Psoas muscle (tissue), 8 donors: ENCODE results near the gene SLC2A13. TPM values are rescaled to one million over a fixed set of nuclear protein-coding genes. Genes with fewer than 3 reads are reported as not detected.

ENCODE experiments used
- ATAC-seq, 4 donors: fragments of 200-7000 bp; cut with Tn5 transposase; one replicate each; pipeline ENCODE4 v1.9.1; 2020; ENCODE audit warnings: moderate library complexity in 3 of 4, mild to moderate bottlenecking in 2 of 4
- DNase-seq, 2 donors: peaks; one replicate each; pipeline ENCODE4 v3.0.0-alpha.2; 2020
- H3K27ac ChIP-seq: fragments of 200-600 bp; one replicate; pipeline ENCODE4 v1.8.0; 2022
- H3K27me3 ChIP-seq, 3 donors: fragments of 200-600 bp in 1 of 3; one replicate each; pipeline versions ENCODE4 v1.6.1 to v1.8.0; 2013 to 2022; ENCODE audit warnings: low read length in 2 of 3, mild to moderate bottlenecking in 2 of 3, moderate library complexity in 1 of 3; ENCODE audit not compliant: insufficient read depth in 3 of 3
- H3K36me3 ChIP-seq, 2 donors: fragments of 200-600 bp in 1 of 2; one replicate each; pipeline versions ENCODE4 v1.6.1 to v1.8.0; 2013 to 2022; ENCODE audit warnings: low read depth in 1 of 2, mild to moderate bottlenecking in 1 of 2, moderate library complexity in 1 of 2; ENCODE audit not compliant: insufficient read depth in 1 of 2
- H3K4me1 ChIP-seq: fragments of 200-600 bp; one replicate; pipeline ENCODE4 v1.8.0; 2022
- H3K4me3 ChIP-seq: fragments of 200-600 bp; one replicate; pipeline ENCODE4 v1.8.0; 2022; ENCODE audit warnings: mild to moderate bottlenecking
- H3K9me3 ChIP-seq: fragments of 200-600 bp; one replicate; pipeline ENCODE4 v1.8.0; 2022
- WGBS, 3 donors: extraction: QIAGEN DNeasy Blood & Tissue Kit; methylation state at CpG; one replicate each; pipeline versions ENCODE4 v1.1.6 to v1.1.7; 2013; 5-methylcytosine and 5-hydroxymethylcytosine counted together
- intact Hi-C, 2 donors: fragments of 100-400 bp; cut with DNase I; formaldehyde crosslinking; loops; one replicate each; pipeline versions ENCODE4 v1.11.0 to v1.14.2; 2022
- polyA plus RNA-seq, 3 donors: library from polyadenylated mRNA; stranded (reverse); fragments of 200-250 nt; gene quantifications; one replicate each; pipeline ENCODE4 v1.2.3, GENCODE V29; 2013
- total RNA-seq, 4 donors: library from RNA; stranded (reverse); fragmentation: NEBNext Ultra II Directional in 2 of 4; extraction: Animal tissue kit (Norgen Biotek cat#: 25700) in 2 of 4; gene quantifications; one replicate each; pipeline versions ENCODE4 v1.2.1 to v1.2.4, GENCODE V29; 2021 to 2023
- TF ChIP-seq, protein P1 (sequence below): fragments of 200-600 bp; IDR thresholded peaks from one replicate; pipeline ENCODE4 v1.8.0; 2022; ENCODE audit warnings: antibody characterized with exemption
- donor health status: healthy with polysubstance abuse.
- donor health status: DM: no; HTN: no; CAD: no; lungs with moderate emphysema.
- donor health status: Bipolar disorder and iron deficiency.
- donor health status: healthy.
- donor health status: DM: yes; HTN: yes; CAD: no.
- donor health status: DM: no; HTN: no; CAD: no.
- donor health status: DM: no; HTN: no; CAD: no.
- donor health status: DM: yes; HTN: yes; CAD: no.

The SLC2A13 gene
- total and polyA plus RNA-seq, 7 donors, result 0.39 to 1.7 (median 0.95) TPM

GRCh38 chr12:40142001-40142744, 36.3 kb upstream of the SLC2A13 start:
- TF ChIP-seq, protein P1, sequence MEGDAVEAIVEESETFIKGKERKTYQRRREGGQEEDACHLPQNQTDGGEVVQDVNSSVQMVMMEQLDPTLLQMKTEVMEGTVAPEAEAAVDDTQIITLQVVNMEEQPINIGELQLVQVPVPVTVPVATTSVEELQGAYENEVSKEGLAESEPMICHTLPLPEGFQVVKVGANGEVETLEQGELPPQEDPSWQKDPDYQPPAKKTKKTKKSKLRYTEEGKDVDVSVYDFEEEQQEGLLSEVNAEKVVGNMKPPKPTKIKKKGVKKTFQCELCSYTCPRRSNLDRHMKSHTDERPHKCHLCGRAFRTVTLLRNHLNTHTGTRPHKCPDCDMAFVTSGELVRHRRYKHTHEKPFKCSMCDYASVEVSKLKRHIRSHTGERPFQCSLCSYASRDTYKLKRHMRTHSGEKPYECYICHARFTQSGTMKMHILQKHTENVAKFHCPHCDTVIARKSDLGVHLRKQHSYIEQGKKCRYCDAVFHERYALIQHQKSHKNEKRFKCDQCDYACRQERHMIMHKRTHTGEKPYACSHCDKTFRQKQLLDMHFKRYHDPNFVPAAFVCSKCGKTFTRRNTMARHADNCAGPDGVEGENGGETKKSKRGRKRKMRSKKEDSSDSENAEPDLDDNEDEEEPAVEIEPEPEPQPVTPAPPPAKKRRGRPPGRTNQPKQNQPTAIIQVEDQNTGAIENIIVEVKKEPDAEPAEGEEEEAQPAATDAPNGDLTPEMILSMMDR, result no peak
- Histone ChIP-seq H3K9me3 (no peaks in the 10 kb centered on the region), H3K27ac (no peak overlapping the region), H3K27me3 (no peaks in the 10 kb centered on the region), H3K36me3 (no peaks in the 10 kb centered on the region), H3K4me1 (no peaks in the 10 kb centered on the region), H3K4me3 (no peak overlapping the region)
- DNase-seq (no peak), ATAC-seq (no peak)
- WGBS, 3 donors, result 54 to 63% (median 55%) methylated on average over 4 of the region's 4 CpGs
- intact Hi-C loops, result no loop called here

DNA sequence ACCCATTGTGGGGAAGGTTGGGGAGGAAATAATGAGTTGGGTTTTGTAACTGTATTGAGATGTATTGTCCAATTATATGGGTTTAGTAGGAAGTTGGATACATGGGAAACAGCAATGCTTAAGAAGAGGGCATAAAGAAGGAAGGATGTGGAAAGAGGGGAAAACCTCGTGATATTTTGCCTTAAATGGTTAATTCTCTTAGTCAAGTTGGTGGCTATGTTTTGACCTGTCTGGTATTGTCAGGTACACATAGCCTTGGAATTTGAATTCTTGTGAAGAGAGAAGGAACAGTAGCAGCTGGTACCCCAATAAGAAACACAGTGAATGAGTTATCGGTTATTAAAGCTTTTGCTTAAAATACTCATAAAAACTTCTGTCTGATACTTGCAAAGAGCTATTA, 32.6 kb upstream of the SLC2A13 start:
- ATAC-seq (no peak), DNase-seq (no peak)
- Histone ChIP-seq H3K9me3 (no peaks in the 10 kb centered on the region), H3K36me3 (no peaks in the 10 kb centered on the region), H3K27ac (no peak overlapping the region), H3K4me1 (no peaks in the 10 kb centered on the region), H3K27me3 (no peaks in the 10 kb centered on the region), H3K4me3 (no peak overlapping the region)
- WGBS, 3 donors, result 66 to 78% (median 76%) methylated on average over 2 of the region's 2 CpGs
- TF ChIP-seq, protein P1, result no peak
- intact Hi-C loops, result no loop called here

- no peaks in the 10 kb centered on the region for H3K9me3 ChIP-seq
- ATAC-seq (no peak), DNase-seq (no peak)
- WGBS, 3 donors, result 42 to 49% (median 48%) methylated on average over 3 of the region's 3 CpGs
- intact Hi-C loops, result no loop called here
- H3K4me3 ChIP-seq, result no peak overlapping the region
- H3K27ac ChIP-seq, result no peak overlapping the region
- H3K36me3 ChIP-seq, result no peaks in the 10 kb centered on the region
- TF ChIP-seq, protein P1, result no peak
- no peaks in the 10 kb centered on the region for H3K27me3 ChIP-seq
- H3K4me1 ChIP-seq, result no peaks in the 10 kb centered on the region
These were observed 31.4 kb upstream of the SLC2A13 start for GRCh38 chr12:40137252-40137651.

DNA sequence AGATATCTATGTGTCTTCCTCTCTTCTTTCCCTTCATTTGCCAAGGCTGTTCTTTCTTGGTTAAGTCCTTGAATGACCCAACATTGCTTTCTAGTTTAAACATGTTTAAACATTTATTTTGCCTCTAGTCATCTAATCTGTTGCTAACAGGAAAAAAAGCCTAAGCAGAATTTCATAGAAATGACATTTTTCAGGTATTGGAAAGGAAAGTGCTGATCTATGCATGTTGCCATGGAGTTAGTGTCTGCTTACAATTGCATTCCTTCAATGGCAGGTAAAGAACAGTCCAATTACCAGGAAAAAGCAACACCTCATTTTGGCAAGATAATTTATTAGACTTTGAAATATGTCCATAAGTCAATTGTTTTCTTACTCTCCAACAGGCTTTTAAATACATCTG, 21.5 kb upstream of the SLC2A13 start:
- Histone ChIP-seq H3K9me3 (no peaks in the 10 kb centered on the region), H3K27ac (no peak overlapping the region), H3K27me3 (no peaks in the 10 kb centered on the region), H3K4me3 (no peak overlapping the region), H3K36me3 (no peaks in the 10 kb centered on the region), H3K4me1 (no peaks in the 10 kb centered on the region)
- ATAC-seq, result no peak
- no peak for DNase-seq
- intact Hi-C loops, result no loop called here
- TF ChIP-seq, protein P1, result no peak

GRCh38 chr12:40123496-40123895, 17.6 kb upstream of the SLC2A13 start:
- intact Hi-C loops, result no loop called here
- no peak overlapping the region for H3K4me3 ChIP-seq
- no peak overlapping the region for H3K27ac ChIP-seq
- H3K4me1 ChIP-seq, result no peaks in the 10 kb centered on the region
- ATAC-seq, result no peak
- no peaks in the 10 kb centered on the region for H3K27me3 ChIP-seq
- no peak for DNase-seq
- H3K36me3 ChIP-seq, result no peaks in the 10 kb centered on the region
- TF ChIP-seq, protein P1, result no peak
- WGBS, 3 donors, result 97 to 98% (median 98%) methylated on average over 1 of the region's 1 CpG
- H3K9me3 ChIP-seq, result no peaks in the 10 kb centered on the region
